ENCODE results near the gene GPR160. TPM values are rescaled to one million over a fixed set of nuclear protein-coding genes. Genes with fewer than 3 reads are reported as not detected.

Gene GPR160
- total RNA-seq, 6 donors from 2014 or later = 11.5 to 49.7 (median 34.1) TPM

GRCh38 chr3:170100944-170101343 lies 63.1 kb downstream of the GPR160 start:
- no peaks in the 10 kb centered on the region for H3K27me3 ChIP-seq
- DNase-seq = no peak
- no peak for ATAC-seq (ENCODE audit: low FRiP score in 2 of 2)
- H3K4me1 ChIP-seq = no peaks in the 10 kb centered on the region
- TF ChIP-seq EP300 (IDR thresholded peaks at IDR 0.05) = no peak
- TF ChIP-seq CTCF (IDR thresholded peaks at IDR 0.05) = no peak
- TF ChIP-seq POLR2AphosphoS5 (IDR thresholded peaks at IDR 0.05) = no peak
- TF ChIP-seq POLR2A (IDR thresholded peaks at IDR 0.05) = no peak
- WGBS, 2 donors = 98% methylated on average over 1 of the region's 1 CpG
- no peak overlapping the region for H3K27ac ChIP-seq
- H3K4me3 ChIP-seq = no peak overlapping the region
- H3K36me3 ChIP-seq = peaks cover 24 to 87% (median 40%) of the 10 kb centered on the region in 4 donors
- no peaks in the 10 kb centered on the region for H3K9me3 ChIP-seq

GRCh38 chr3:170102431-170102830 lies 64.6 kb downstream of the GPR160 start:
- no peak for TF ChIP-seq POLR2AphosphoS5 (IDR thresholded peaks at IDR 0.05)
- H3K4me1 ChIP-seq = no peaks in the 10 kb centered on the region
- WGBS, 2 donors = 95 to 96% methylated on average over 8 of the region's 8 CpGs

GRCh38 chr3:170107941-170108340 lies 70.1 kb downstream of the GPR160 start:
- WGBS, 2 donors = 83 to 89% methylated on average over 1 of the region's 1 CpG
- Histone ChIP-seq H3K4me3 (no peak overlapping the region), H3K4me1 (peaks cover 0 to 9% (median 0%) of the 10 kb centered on the region in 4 donors), H3K27me3 (no peaks in the 10 kb centered on the region), H3K36me3 (peaks cover 4 to 65% (median 16%) of the 10 kb centered on the region in 4 donors), H3K9me3 (no peaks in the 10 kb centered on the region), H3K27ac (no peak overlapping the region)
- DNase-seq (no peak), ATAC-seq (ENCODE audit: low FRiP score in 2 of 2) (no peak)
- TF ChIP-seq EP300 (IDR thresholded peaks at IDR 0.05) = no peak
- TF ChIP-seq POLR2AphosphoS5 (IDR thresholded peaks at IDR 0.05) = no peak
- TF ChIP-seq POLR2A (IDR thresholded peaks at IDR 0.05) = no peak
- TF ChIP-seq CTCF (IDR thresholded peaks at IDR 0.05) = no peak

More at GRCh38 chr3:170102431-170102830, 64.6 kb downstream of the GPR160 start:
- H3K9me3 ChIP-seq = no peaks in the 10 kb centered on the region
- H3K36me3 ChIP-seq = peaks cover 17 to 87% (median 32%) of the 10 kb centered on the region in 4 donors
- ATAC-seq (ENCODE audit: low FRiP score in 2 of 2) (no peak), DNase-seq (no peak)
- H3K27me3 ChIP-seq = no peaks in the 10 kb centered on the region
- H3K4me3 ChIP-seq = no peak overlapping the region
- H3K27ac ChIP-seq = no peak overlapping the region

- 83 to 84% methylated on average over 3 of the region's 3 CpGs for WGBS, 2 donors
- Histone ChIP-seq H3K27ac (no peak overlapping the region), H3K27me3 (no peaks in the 10 kb centered on the region), H3K9me3 (no peaks in the 10 kb centered on the region), H3K4me3 (no peak overlapping the region), H3K36me3 (peaks cover 6 to 65% (median 19%) of the 10 kb centered on the region in 4 donors), H3K4me1 (peaks cover 0 to 9% (median 0%) of the 10 kb centered on the region in 4 donors)
- no peak for DNase-seq
- TF ChIP-seq EP300 (IDR thresholded peaks at IDR 0.05) = no peak
- no peak for TF ChIP-seq POLR2AphosphoS5 (IDR thresholded peaks at IDR 0.05)
- TF ChIP-seq POLR2A (IDR thresholded peaks at IDR 0.05) = no peak
- no peak for TF ChIP-seq CTCF (IDR thresholded peaks at IDR 0.05)
- ATAC-seq (ENCODE audit: low FRiP score in 2 of 2) = no peak
Measured at GRCh38 chr3:170108955-170109354, 71.2 kb downstream of the GPR160 start.

- H3K4me3 ChIP-seq = no peak overlapping the region
- WGBS, 2 donors = 73 to 83% methylated on average over 2 of the region's 2 CpGs
- H3K9me3 ChIP-seq = no peaks in the 10 kb centered on the region
- DNase-seq (no peak), ATAC-seq (ENCODE audit: low FRiP score in 2 of 2) (no peak)
- peaks cover 6 to 68% (median 20%) of the 10 kb centered on the region in 4 donors for H3K36me3 ChIP-seq
- H3K27ac ChIP-seq = no peak overlapping the region
- TF ChIP-seq CTCF (IDR thresholded peaks at IDR 0.05) (no peak), POLR2AphosphoS5 (IDR thresholded peaks at IDR 0.05) (no peak), EP300 (IDR thresholded peaks at IDR 0.05) (no peak), POLR2A (IDR thresholded peaks at IDR 0.05) (no peak)
- no peaks in the 10 kb centered on the region for H3K27me3 ChIP-seq
- peaks cover 0 to 9% (median 0%) of the 10 kb centered on the region in 4 donors for H3K4me1 ChIP-seq
Measured at GRCh38 chr3:170109579-170110293, 71.9 kb downstream of the GPR160 start.
